Sigmoid colon (tissue), 7 donors: Measurements from ENCODE around the gene SEC61B. TPM values are rescaled to one million over a fixed set of nuclear protein-coding genes. Genes with fewer than 3 reads are reported as not detected.

Experiments used
- DNase-seq: peaks from one replicate; pipeline ENCODE4 v3.0.0-alpha.2; 2019
- H3K27ac ChIP-seq, 4 donors: fragments of 200-600 bp; sonication (generic); one replicate each; pipeline ENCODE4 v1.5.1; 2016 to 2019; ENCODE audit warnings: mild to moderate bottlenecking in 1 of 4
- H3K27me3 ChIP-seq, 3 donors: fragments of 200-600 bp; sonication (generic); one replicate each; pipeline ENCODE4 v1.5.1; 2019; ENCODE audit warnings: mild to moderate bottlenecking in 1 of 3
- H3K36me3 ChIP-seq, 4 donors: fragments of 200-600 bp; sonication (generic); one replicate each; pipeline ENCODE4 v1.5.1; 2016 to 2019
- H3K4me1 ChIP-seq, 4 donors: fragments of 200-600 bp; sonication (generic); one replicate each; pipeline ENCODE4 v1.5.1; 2017 to 2019
- H3K4me3 ChIP-seq, 4 donors: fragments of 200-600 bp; sonication (generic); one replicate each; pipeline ENCODE4 v1.5.1; 2017 to 2019; ENCODE audit warnings: mild to moderate bottlenecking in 2 of 4, moderate library complexity in 1 of 4
- H3K9me3 ChIP-seq, 4 donors: fragments of 200-600 bp in 3 of 4; sonication (generic) in 3 of 4; one replicate each; pipeline versions ENCODE4 v1.5.1 to v1.6.1; 2013 to 2019
- EP300 ChIP-seq, 4 donors: sonication (generic); formaldehyde crosslinking; IDR thresholded peaks; one replicate each; pipeline ENCODE4 v1.6.1; 2017; ENCODE audit warnings: antibody characterized with exemption in 4 of 4
- POLR2A ChIP-seq, 2 donors: fragments of 450-650 bp; IDR thresholded peaks; one replicate each; pipeline ENCODE4 v1.6.1; 2016; ENCODE audit warnings: antibody characterized with exemption in 2 of 2, mild to moderate bottlenecking in 2 of 2, moderate library complexity in 2 of 2
- POLR2AphosphoS5 ChIP-seq, 4 donors: sonication (generic); formaldehyde crosslinking; IDR thresholded peaks; one replicate each; pipeline ENCODE4 v1.6.1; 2017; ENCODE audit warnings: antibody characterized with exemption in 4 of 4
- WGBS, 2 donors: extraction: QIAGEN DNeasy Blood & Tissue Kit; methylation state at CpG; one replicate each; pipeline ENCODE4 v1.1.7; 2013; 5-methylcytosine and 5-hydroxymethylcytosine counted together
- intact Hi-C: fragments of 100-400 bp; cut with DNase I; formaldehyde crosslinking; loops from one replicate; pipeline ENCODE4 v1.15.1; 2023
- polyA plus RNA-seq, 3 donors: library from polyadenylated mRNA; stranded (reverse); fragments of 200-250 nt; gene quantifications; one replicate each; pipeline ENCODE4 v1.2.3, GENCODE V29; 2013
- total RNA-seq, 4 donors: library from RNA; depleted of rRNA; stranded (reverse); fragments of >200 nt; gene quantifications; one replicate each; pipeline ENCODE4 v1.1.0, GENCODE V29; 2016
- TF ChIP-seq, protein P1 (sequence below), 4 experiments: fragments of 450-650 bp in 3 of 4; fragments of 200-600 bp in 1 of 4; IDR thresholded peaks; one replicate each; pipeline ENCODE4 v1.5.1; 2016 to 2019; ENCODE audit warnings: antibody characterized with exemption in 4 of 4, mild to moderate bottlenecking in 3 of 4, moderate library complexity in 2 of 4
- donor health status: healthy with polysubstance abuse.
- donor health status: Bipolar disorder and iron deficiency.
- donor health status: healthy.

SEC61B gene
- total and polyA plus RNA-seq, 7 donors = 37.1 to 343 (median 70.3) TPM

- no peak for DNase-seq
- TF ChIP-seq POLR2AphosphoS5 (IDR thresholded peaks at IDR 0.05) (no peak), EP300 (IDR thresholded peaks at IDR 0.05) (no peak), POLR2A (IDR thresholded peaks at IDR 0.05) (no peak)
- TF ChIP-seq, protein P1, sequence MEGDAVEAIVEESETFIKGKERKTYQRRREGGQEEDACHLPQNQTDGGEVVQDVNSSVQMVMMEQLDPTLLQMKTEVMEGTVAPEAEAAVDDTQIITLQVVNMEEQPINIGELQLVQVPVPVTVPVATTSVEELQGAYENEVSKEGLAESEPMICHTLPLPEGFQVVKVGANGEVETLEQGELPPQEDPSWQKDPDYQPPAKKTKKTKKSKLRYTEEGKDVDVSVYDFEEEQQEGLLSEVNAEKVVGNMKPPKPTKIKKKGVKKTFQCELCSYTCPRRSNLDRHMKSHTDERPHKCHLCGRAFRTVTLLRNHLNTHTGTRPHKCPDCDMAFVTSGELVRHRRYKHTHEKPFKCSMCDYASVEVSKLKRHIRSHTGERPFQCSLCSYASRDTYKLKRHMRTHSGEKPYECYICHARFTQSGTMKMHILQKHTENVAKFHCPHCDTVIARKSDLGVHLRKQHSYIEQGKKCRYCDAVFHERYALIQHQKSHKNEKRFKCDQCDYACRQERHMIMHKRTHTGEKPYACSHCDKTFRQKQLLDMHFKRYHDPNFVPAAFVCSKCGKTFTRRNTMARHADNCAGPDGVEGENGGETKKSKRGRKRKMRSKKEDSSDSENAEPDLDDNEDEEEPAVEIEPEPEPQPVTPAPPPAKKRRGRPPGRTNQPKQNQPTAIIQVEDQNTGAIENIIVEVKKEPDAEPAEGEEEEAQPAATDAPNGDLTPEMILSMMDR (IDR thresholded peaks at IDR 0.05) = no peak
- Histone ChIP-seq H3K9me3 (no peaks in the 10 kb centered on the region), H3K4me3 (no peak overlapping the region), H3K27me3 (no peaks in the 10 kb centered on the region), H3K27ac (no peak overlapping the region), H3K36me3 (peaks cover 0 to 10% (median 0%) of the 10 kb centered on the region in 4 donors), H3K4me1 (no peaks in the 10 kb centered on the region)
- WGBS, 2 donors = 92 to 98% methylated on average over 1 of the region's 1 CpG
- intact Hi-C loops = no loop called here
Measured at GRCh38 chr9:99211746-99212145, 10.3 kb upstream of the SEC61B start.

DNA sequence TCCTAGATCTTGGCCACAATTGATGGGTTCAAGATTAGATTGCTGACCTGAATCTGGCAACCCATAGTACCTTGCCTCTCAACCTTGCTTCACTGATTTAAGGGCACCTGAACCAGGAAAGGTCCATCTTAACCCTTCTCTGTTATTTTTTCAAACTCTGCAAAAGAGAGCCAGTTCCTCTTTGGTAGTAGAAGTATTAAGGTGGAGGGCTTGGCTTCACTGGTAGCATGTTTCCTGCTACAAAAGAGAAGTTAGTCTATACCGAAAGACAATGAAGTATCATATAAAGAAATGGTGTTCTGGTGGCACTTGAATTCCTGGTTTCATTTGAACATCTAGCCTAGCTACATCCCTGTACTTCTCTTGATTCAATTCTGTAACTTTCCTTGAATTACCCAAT is 8.9 kb upstream of the SEC61B start:
- no peaks in the 10 kb centered on the region for H3K27me3 ChIP-seq
- H3K4me3 ChIP-seq = no peak overlapping the region
- H3K27ac ChIP-seq = no peak overlapping the region
- H3K4me1 ChIP-seq = peaks cover 0 to 4% (median 0%) of the 10 kb centered on the region in 4 donors
- no peaks in the 10 kb centered on the region for H3K9me3 ChIP-seq
- H3K36me3 ChIP-seq = peaks cover 0 to 19% (median 1%) of the 10 kb centered on the region in 4 donors
- TF ChIP-seq EP300 (IDR thresholded peaks at IDR 0.05) = no peak
- TF ChIP-seq POLR2A (IDR thresholded peaks at IDR 0.05) = no peak
- no peak for TF ChIP-seq POLR2AphosphoS5 (IDR thresholded peaks at IDR 0.05)
- TF ChIP-seq, protein P1 (IDR thresholded peaks at IDR 0.05) = no peak
- DNase-seq = no peak
- intact Hi-C loops = no loop called here
- WGBS, 2 donors = 67 to 99% methylated on average over 1 of the region's 1 CpG

DNA sequence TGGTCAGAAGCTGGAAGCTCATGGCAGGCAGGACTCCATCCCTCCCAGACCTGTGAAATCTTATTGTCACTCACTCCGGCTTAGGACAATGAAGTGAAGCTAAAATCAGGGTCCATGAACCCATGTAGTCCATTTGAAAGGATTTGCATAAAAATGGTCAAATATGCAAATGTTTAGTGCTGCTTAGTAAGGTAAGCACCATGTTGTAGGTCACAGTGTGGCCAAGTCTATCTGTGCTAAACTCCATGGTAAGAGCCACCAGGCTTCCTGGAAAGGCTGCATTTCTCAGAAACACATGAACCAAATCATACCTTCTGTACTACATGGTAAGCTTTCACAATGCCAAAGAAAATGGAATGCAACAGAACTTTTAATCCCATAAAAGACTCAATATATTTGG is 6.0 kb upstream of the SEC61B start:
- TF ChIP-seq EP300 (IDR thresholded peaks at IDR 0.05) (no peak), POLR2AphosphoS5 (IDR thresholded peaks at IDR 0.05) (no peak), POLR2A (IDR thresholded peaks at IDR 0.05) (no peak)
- TF ChIP-seq, protein P1 (IDR thresholded peaks at IDR 0.05) = no peak
- peaks cover 0 to 24% (median 20%) of the 10 kb centered on the region in 4 donors for H3K4me1 ChIP-seq
- no peak for DNase-seq
- H3K4me3 ChIP-seq = no peak overlapping the region
- intact Hi-C loops = no loop called here
- H3K27me3 ChIP-seq = no peaks in the 10 kb centered on the region
- no peak overlapping the region for H3K27ac ChIP-seq
- H3K9me3 ChIP-seq = no peaks in the 10 kb centered on the region
- WGBS, 2 donors = 97 to 98% methylated on average over 1 of the region's 1 CpG
- H3K36me3 ChIP-seq = peaks cover 0 to 25% (median 3%) of the 10 kb centered on the region in 4 donors

DNA sequence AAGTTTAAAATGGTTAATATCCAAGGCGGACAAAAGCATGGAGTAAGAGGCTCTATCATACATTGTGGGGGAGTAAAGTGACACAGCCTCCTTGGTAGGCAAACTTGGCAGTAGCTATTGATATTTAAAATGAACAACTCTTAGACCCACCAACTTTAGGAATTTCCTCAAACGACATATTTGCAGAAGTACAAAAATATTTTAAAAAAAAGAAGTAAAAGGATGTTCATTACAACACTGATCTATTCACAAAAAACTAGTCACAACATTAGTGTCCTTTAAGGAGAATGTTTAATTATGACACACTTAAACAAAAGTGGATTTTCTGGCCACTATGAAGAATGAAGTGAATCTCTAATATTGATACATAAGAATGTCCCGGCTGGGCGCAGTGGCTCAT is 2.1 kb upstream of the SEC61B start:
- 86 to 87% methylated on average over 4 of the region's 4 CpGs for WGBS, 2 donors
- H3K9me3 ChIP-seq = no peaks in the 10 kb centered on the region
- H3K4me3 ChIP-seq = peak overlapping the region in 1 of 4 donors; percentile 96
- H3K4me1 ChIP-seq = peaks cover 0 to 52% (median 43%) of the 10 kb centered on the region in 4 donors
- TF ChIP-seq, protein P1 (IDR thresholded peaks at IDR 0.05) = no peak
- DNase-seq = no peak
- intact Hi-C loops = loop anchor here (2.0 to 5.0 kb wide), 5 partner anchors 35 to 687 kb away; partner anchors contain the start of genes GALNT12, NR4A3 and STX17
- no peaks in the 10 kb centered on the region for H3K27me3 ChIP-seq
- no peak overlapping the region for H3K27ac ChIP-seq
- peaks cover 0 to 31% (median 3%) of the 10 kb centered on the region in 4 donors for H3K36me3 ChIP-seq

GRCh38 chr9:99221266-99221620 is 839 bp upstream of the SEC61B start:
- WGBS, 2 donors = 0% methylated on average over 25 of the region's 25 CpGs
- peak overlapping the region; percentile 91 to 96 (median 94) for H3K27ac ChIP-seq
- no peaks in the 10 kb centered on the region for H3K9me3 ChIP-seq
- TF ChIP-seq POLR2A (IDR thresholded peaks at IDR 0.05) (no peak), EP300 (IDR thresholded peaks at IDR 0.05) (no peak), POLR2AphosphoS5 (IDR thresholded peaks at IDR 0.05) (no peak)
- TF ChIP-seq, protein P1 (IDR thresholded peaks at IDR 0.05) = no peak
- no peak for DNase-seq
- intact Hi-C loops = loop anchor here (2.0 to 5.0 kb wide), 5 partner anchors 36 to 686 kb away; partner anchors contain the start of genes GALNT12, NR4A3 and STX17
- peaks cover 0 to 65% (median 49%) of the 10 kb centered on the region in 4 donors for H3K4me1 ChIP-seq
- peaks cover 0 to 24% (median 3%) of the 10 kb centered on the region in 4 donors for H3K36me3 ChIP-seq
- H3K4me3 ChIP-seq = peak overlapping the region; percentile 84 to 100 (median 90)
- H3K27me3 ChIP-seq = no peaks in the 10 kb centered on the region
